Liver (tissue), 3 donors: Measurements from ENCODE around the gene UBA3.

Experiments used
- ATF3 ChIP-seq: IDR thresholded peaks from 2 replicates; pipeline ENCODE4 v1.6.1; 2016; ENCODE audit warnings: antibody characterized with exemption
- CTCF ChIP-seq: fragments of 150-350 bp; IDR thresholded peaks from 2 replicates; pipeline ENCODE4 v1.5.1; 2017; ENCODE audit warnings: improper control_type of control experiment, low read depth, low read length; ENCODE audit not compliant: missing input control
- EGR1 ChIP-seq, 2 donors: IDR thresholded peaks; 2 replicates each; pipeline ENCODE4 v1.6.1; 2016 to 2018; ENCODE audit warnings: antibody characterized with exemption in 2 of 2, low read depth in 2 of 2
- FOXA1 ChIP-seq: IDR thresholded peaks from 2 replicates; pipeline ENCODE4 v1.6.1; 2016; ENCODE audit warnings: antibody characterized with exemption
- GABPA ChIP-seq, 2 donors: IDR thresholded peaks in 1 of 2; conservative IDR thresholded peaks in 1 of 2; 2 replicates each; pipeline ENCODE4 v1.6.1; 2016; ENCODE audit warnings: antibody characterized with exemption in 2 of 2, mild to moderate bottlenecking in 1 of 2, moderate library complexity in 1 of 2
- JUND ChIP-seq, 2 donors: IDR thresholded peaks; 2 replicates each; pipeline ENCODE4 v1.6.1; 2016; ENCODE audit warnings: antibody characterized with exemption in 2 of 2
- NR2F2 ChIP-seq: IDR thresholded peaks from 2 replicates; pipeline ENCODE4 v1.6.1; 2016; ENCODE audit warnings: antibody characterized with exemption
- RAD21 ChIP-seq, 2 donors: IDR thresholded peaks; 2 replicates each; pipeline ENCODE4 v1.6.1; 2016; ENCODE audit warnings: antibody characterized with exemption in 2 of 2, mild to moderate bottlenecking in 2 of 2
- REST ChIP-seq: IDR thresholded peaks from 2 replicates; pipeline ENCODE4 v1.6.1; 2016; ENCODE audit warnings: antibody characterized with exemption, mild to moderate bottlenecking
- SP1 ChIP-seq: IDR thresholded peaks from 2 replicates; pipeline ENCODE4 v1.6.1; 2018; ENCODE audit warnings: antibody characterized with exemption, mild to moderate bottlenecking
- TAF1 ChIP-seq: conservative IDR thresholded peaks from 2 replicates; pipeline ENCODE4 v1.6.1; 2016; ENCODE audit warnings: antibody characterized with exemption, mild to moderate bottlenecking
- YY1 ChIP-seq: IDR thresholded peaks from 2 replicates; pipeline ENCODE4 v1.6.1; 2016; ENCODE audit warnings: antibody characterized with exemption, mild to moderate bottlenecking
- ZBTB33 ChIP-seq: IDR thresholded peaks from 2 replicates; pipeline ENCODE4 v1.6.1; 2016; ENCODE audit warnings: antibody characterized with exemption
- donor health status: healthy.
- donor health status: healthy.

GRCh38 chr3:69096299-69096698 lies 16.1 kb upstream of the UBA3 start:
- TF ChIP-seq CTCF (no peak), ZBTB33 (no peak), TAF1 (no peak), EGR1 (IDR thresholded peaks at IDR 0.05; ENCODE audit: low read depth in 2 of 2) (no peak), ATF3 (no peak), RAD21 (IDR thresholded peaks at IDR 0.05) (no peak), YY1 (no peak), REST (no peak), JUND (IDR thresholded peaks at IDR 0.05) (no peak), FOXA1 (no peak), NR2F2 (no peak), GABPA (IDR thresholded peaks at IDR 0.05 in 1 of 2, conservative IDR thresholded peaks at IDR 0.05 in 1 of 2) (no peak), SP1 (no peak)
